Activated CD4-positive, alpha-beta T cell treated with anti-CD3 and anti-CD28 coated beads for 4 hours (primary cell): Measurements from ENCODE around the gene HLCS.

ENCODE experiments used
- DNase-seq, 2 donors: peaks; one replicate each; pipeline ENCODE4 v3.0.0-alpha.2; 2020

The HLCS gene

DNA sequence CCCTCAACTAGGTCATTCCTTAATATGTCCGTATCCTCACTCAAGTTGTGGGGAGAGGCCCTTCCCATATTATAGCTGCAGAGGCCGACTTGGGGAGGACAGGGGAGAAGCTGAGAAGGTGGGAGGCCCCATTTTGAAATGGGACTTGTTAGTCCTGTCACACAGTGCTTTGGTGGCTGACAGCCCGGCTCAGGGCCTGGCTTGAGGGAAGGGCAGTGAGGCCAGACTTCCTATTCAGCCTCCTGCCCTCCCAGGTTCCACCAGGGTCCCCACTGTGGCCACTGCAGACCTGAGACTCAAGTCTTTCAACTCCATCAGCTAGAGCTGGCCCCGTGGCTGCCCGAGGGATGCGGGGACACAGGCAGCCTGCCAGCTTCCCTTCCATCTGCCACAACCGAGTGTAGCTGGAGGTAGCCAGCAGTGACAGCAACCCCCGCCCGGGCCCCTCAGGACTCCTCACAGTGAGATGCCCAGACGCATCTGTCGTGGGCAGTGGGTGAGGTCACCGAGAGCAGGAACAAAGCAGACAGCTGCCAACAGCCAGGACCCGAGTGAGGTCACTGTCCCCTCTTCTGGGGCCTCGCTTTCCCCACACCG is 230.6 kb downstream of the HLCS start:
- no peak for DNase-seq

DNA sequence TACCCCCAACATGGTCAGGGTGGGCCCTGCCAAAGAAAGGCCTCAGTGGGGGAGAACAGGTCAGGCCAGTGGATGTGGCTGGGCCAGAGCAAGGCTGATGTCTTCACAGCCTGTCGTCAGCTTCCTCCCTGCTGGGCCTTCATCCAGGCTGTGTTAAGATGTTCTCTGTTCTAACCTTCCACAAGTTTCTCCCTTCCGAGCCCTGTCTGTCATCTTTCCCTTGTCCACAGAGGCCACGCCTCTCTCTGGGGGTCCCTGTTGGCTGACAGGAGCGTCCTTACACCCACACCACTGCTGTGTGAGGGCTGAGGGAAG is 231.3 kb downstream of the HLCS start:
- DNase-seq = no peak

DNA sequence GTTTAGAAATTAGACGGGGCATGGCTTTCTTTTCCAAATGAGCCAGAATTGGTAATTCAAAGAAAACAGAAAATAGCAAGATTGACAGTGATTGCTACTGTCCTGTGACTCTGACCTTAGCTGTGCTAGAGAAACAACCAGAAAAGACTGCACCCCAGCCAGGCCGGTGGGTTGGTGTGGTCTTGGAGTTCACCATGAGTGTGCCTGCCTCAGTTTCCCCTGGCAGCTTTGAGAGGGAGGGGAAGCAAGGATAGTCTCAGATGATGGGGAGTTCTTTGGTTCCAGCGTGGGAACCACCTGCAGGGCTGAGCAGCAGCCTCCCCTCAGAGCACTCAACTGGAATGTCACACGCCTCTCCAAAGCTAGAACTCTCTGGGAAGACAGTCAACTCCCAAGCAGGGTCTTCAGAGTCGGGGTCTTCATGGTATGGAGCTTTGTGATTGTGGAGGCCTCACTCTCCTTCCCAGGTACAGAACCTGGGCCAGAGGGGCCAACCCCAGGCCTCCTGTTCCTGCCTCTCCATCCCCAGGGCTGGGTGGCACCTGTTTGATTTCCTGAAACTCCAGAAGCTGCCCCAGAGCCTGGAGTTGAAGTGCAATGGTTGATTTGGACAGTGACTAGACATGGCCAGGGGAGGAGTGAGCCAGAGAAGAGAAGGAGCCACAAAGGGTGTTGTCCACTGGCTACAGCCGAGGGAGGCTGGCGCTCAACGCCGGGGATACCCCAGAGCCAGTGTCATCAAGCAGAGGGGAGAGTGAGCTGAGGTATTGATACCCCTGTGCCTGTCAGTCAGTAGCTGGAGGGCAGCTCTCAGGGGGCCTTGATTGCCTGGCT is 231.9 kb downstream of the HLCS start:
- DNase-seq = no peak

DNA sequence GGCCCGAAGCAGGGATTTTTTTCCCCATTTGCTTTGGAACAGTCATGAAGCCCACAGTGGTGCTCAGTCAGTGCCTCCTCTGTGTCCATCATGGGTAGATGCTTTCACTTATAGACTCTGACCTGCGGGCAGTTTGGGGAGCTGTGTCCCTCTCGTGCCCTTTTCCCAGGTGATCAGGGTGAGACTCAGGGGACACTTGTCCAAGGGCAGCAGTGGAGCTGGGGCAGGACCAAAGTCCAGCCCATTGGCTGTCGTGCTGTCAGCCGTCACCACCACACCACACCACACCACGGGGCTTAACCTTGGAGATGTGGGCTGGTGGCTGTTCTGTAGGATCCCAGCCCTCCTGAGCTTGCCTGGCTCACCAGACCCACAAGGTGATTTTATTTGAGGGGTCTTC is 232.6 kb downstream of the HLCS start:
- DNase-seq = no peak

DNA sequence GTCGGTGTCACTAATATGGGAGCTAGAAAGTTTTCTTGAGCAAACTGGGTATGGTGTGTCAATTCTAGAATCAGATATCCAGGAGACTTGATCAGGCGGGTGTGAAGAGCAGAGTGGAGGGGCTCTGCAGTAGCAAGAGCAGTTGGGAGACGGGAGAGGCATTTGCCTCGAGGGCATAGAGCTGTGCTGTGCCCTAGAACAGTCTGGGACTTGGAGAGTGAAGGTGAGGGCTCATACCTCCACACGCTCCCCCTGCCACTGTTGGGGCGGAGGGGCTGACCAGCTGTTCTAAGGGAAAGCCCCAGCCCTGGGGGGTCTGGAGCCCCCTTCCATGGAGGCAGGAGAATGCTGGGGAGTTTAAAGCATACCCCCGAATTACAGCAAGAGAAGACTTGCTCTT is 233.7 kb downstream of the HLCS start:
- DNase-seq = no peak

DNA sequence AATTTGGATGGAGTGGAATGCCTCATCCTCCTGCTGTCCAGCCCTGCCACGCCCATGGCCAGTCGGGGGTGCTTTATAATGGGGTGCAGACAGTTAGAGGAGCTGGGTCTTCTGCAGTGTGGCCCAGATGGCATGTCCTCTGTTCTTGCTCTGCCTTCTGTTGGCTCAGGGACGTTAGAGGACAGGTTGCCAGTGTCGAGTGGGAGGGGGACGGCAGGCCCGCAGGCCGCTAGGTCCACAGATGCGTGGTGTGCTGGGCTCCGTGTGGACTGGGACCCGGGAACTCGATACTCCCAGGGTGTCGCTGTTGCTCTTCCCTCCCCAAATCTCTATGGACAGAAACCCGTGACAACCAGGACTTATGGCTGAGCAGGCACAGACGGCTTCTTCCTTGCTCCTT is 234.3 kb downstream of the HLCS start:
- no peak for DNase-seq

DNA sequence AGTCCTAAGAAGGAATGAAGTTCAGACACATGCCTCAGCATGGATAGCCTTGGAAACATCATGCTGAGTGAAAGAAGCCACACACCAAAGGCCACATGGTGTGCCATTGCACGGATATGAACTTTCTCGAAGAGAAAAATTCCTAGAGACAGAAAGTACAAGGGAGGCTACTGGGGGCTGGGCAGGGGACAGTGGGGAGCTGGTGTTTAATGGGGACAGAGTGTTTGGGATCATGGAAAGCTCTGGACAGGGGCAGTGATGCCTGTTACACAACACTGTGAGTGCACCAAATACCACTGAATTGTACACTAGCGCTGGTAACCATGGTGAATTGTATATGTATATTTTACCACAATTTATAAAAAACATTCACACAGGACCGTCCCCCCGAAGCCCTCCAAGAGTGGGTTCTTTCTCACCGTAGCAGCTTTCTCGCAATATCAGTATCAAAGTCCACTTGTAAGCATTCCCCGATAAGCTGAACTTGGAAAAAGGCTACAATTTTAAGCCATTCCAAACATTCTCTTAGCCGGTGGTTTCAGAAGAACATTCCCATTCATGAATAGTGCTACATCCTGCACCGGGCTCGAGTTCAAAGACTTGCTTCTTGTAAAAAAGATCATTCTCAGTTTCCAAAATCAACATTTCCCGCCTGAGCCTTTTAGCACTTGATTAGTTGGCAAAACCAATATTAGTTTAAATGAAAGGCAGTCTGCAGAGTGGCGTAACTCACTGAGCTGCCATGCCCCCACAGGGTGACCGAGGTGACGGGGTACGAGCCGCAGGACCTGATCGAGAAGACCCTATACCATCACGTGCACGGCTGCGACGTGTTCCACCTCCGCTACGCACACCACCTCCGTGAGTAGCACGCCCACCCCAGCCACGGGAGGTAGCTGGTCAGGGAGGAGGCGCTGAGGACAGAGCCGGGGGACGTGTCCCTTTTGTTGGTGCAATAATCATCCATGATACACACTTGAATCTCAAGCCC is 235.9 kb downstream of the HLCS start:
- DNase-seq = no peak

DNA sequence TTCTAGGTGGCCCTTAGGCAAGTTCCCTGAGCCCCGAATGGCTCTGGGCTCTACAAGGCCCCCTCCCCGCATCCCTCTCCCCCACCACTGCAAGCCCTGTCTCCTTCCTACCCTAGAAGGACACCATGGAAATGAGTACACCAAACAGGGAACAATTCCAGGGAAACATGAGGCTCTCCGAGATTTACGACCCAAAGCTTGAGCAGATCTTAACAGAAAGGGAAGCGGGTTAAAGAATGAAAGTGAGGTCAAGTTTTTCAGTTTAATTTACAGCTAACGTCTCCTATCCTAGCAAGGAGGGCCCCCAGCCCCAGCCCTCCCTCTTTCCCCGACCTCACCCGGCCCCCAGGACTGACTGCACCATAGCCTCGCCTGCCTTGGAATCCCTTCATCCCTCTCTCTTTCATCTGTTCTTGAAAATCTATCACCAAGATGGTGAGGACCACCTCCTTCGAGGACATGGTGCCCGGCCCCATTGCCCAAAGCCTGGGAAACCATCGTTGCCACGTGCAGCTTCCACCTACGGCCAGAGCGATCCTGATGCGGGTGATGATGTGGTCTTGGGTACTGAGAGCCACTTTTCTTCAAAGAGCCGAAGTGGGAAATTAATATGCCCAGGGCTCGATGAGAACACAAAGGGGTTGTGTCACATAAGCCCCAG is 237.0 kb downstream of the HLCS start:
- no peak for DNase-seq

DNA sequence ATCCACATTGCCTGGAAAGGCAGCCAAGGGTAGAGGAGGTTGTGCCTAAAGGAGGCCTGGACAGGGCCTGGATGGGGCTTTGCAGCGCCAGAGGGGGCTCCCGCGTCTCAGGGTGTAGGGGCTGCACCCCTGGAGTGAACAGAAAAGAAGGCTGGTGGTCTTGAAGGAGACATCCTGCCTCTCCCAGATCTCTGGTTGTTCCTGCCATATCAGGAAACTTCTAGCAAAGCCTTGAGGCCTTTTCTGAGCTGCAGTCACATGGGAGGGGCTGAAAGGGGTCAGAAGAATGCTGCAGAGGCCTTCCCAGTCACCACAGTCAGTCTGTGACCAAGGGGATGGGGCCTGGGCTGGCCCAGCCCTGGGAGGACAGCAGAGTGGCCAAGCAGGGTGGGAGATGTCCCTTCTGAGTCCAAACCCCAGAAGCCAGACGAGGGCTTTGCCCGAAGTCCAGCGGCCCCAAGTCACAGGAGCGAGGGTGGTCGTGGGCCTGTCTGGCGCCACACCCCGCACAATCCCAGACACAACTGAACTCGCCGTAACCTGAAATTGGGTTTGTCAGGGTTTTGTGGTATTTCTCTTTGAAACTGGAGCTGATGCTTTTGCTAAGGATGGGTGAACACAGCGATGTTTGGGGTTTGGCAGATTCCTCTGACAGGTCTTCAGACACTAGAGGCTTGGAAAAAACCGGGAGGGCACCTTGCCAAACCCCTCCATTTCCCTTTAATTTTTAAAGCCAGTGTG is 237.9 kb downstream of the HLCS start:
- DNase-seq = no peak

DNA sequence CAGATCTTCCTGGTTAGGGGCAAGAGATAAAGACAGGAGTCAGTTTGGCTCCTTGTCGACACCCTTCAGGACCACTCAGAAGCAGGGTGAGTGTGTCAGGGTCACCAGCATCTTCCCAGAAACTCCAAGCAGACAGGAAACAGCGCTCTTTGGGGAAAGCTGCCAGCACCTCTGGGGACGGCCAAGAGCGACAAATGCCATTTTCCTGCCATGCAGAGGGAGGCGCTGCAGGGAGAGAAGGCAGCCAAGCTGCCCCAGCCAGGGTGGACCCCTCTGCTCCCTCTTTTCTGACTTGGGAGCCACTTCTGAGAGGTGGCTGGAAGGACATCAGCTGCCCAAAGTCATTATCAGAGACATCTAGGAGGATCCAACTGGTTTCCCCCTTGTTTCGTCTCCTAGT is 238.6 kb downstream of the HLCS start:
- no peak for DNase-seq

DNA sequence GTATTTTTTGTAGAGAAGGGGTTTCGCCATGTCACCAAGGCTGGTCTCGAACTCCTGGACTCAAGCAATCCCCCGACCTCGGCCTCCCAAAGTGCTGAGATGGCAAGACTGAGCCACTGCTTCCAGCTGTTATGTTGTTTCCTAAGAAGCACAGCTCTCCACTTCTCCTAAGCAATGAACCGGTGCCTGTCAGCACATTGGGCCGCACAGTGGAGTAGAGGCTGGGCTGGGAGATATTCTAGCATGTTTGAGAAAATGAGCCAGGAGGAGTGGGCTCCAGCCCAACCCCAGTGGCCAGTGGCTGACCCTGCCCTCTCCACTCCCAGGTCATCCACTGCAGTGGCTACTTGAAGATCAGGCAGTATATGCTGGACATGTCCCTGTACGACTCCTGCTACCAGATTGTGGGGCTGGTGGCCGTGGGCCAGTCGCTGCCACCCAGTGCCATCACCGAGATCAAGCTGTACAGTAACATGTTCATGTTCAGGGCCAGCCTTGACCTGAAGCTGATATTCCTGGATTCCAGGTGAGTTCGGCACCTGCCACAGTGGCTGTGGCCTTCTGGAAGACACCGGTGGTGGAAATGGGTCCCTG is 240.6 kb downstream of the HLCS start:
- no peak for DNase-seq

DNA sequence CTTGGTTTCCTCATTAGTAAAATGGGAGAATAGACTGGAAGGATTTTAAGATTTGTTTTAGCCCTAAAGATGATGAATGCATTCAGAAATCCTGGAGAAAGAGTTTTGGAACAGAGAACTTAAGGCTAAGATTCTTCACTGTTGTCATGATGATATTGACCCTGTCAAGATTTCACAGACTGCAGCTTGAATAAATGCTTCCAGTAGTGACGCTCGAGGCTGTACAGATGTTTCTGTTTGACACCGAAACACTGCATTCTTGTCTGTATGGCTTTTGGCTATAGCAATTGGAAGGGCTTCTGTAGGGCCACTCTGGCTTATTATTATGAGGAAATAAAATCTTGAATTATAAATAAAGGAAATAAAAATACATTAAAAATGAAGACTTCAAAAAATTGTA is 241.8 kb downstream of the HLCS start:
- no peak for DNase-seq

DNA sequence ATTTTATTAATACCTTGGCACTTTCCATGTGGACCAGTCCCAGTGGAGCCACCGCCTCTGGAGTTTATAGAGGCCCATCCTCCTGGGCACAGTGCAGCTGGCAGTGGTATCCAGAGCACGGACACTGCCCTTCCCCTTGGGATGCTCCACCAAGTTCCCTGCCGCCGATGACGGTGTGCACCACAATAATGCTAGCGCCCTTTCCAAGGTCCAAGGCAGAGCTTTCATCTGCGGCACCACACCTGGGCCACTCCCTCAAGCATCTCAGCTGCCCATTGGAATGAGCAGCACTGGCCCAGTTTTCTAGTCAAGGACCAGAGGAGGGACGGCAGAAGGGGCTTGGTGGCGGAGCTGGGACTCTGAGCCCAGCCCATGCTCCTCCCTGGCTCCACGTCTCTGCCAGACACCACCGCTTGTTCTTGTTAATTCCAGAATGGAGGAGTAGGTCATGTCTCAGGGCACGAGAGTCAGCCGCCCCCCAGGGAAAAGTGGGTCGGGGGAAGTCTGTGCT is 243.0 kb downstream of the HLCS start:
- no peak for DNase-seq

DNA sequence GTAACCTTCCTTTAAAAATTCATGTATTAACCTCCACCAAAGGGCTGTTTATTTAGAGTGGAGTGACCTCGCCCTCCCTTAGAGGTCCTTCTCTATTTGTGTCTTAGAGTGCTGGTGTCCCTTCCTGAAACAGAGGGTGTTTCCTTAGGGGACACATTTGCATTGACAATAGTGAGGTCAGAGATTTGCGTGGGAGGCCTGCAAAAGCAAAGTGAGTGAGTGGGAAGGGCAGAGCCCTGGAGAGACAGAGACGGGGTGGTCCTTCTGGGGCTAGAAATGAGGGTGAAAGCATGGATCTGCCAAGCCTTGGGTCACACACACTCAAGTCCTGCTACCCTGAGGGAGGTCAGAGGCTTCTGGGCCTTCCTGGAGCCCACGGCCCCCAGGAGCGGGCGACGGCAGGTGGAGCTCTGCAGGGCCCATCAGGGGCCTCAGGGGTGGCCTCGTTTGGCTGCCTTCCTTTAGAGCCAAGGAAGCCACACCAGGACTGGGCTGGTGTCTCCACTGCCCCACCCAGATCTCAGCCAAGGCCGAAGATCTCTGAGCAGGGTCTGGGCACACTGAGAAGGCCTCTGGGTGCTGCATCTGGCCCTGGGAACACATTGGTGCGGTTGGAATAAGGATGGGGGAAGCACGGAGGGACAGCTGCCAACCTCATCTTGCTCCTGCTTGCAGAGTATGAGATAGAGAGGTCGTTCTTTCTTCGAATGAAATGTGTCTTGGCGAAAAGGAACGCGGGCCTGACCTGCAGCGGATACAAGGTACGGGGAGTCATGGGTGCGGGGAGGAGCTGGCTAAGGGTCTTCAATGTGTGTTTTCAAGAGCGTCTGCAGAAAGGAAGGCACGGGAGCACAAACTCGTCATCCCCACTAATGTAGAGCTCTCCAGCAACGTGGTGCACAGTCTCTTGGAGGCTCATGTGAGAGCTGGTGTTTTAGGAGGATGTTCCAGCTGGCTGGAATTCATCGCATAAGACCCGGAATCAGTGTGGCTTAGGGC is 243.8 kb downstream of the HLCS start:
- no peak for DNase-seq

DNA sequence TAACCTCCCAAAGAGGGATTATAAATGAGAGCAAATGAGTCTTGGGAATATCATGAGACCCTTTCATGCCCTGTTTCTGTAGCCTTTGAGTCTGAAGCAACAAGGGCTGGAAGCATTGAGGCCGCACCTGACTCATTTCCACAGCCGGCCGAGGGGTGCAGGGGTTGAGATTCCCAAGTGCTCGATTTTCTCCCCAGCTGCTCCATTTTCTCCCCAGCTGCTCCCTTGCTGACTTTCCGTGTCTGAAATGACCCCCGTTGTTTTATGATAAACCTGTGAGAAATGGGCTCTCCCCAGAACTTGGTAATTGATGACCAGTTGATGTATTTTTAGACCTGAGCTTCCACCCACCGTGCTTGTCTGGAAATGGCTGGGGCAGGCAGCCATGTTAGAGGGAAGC is 244.7 kb downstream of the HLCS start:
- no peak for DNase-seq

DNA sequence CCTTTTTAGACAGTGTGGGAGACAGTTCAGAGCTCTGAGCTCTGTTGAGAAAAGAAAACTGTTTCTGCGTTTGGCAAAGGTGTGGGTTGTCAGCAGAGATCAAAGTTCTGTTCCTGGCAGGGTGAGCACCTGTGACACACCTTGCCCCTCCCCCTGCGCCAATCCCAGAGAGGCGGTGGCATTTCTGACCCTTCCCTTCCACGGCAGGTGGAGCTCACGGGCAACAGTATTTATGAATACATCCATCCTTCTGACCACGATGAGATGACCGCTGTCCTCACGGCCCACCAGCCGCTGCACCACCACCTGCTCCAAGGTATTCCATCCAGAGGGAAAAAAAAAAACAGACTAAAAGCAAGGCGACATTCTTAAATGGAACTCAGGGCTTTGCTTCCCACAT is 246.9 kb downstream of the HLCS start:
- no peak for DNase-seq

DNA sequence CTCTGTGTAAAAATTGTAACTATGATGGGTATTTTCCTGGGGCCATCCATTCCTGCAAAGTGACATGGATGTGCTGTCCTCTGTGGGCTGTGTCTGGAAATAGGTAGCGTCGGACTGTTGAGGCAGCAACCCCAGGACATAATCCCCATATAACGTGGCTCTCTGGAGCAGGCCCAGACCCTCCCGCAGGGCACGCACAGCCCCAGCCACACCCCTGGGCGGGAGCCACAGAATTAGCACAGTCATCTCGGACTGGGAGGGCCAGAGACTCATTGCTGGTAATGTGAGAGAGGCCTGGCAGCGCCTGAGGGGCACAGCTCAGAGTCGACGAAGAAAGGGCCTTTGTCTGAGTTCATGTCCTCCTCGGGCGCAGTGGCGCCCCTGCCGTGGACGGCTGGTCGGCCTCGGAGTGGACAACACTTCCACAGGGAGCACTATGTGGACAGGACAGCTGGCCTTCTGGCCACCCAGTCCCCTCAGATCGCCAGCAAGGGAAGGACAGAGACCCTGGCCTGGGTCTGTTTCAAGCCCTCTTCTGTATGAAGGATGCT is 247.4 kb downstream of the HLCS start:
- no peak for DNase-seq

DNA sequence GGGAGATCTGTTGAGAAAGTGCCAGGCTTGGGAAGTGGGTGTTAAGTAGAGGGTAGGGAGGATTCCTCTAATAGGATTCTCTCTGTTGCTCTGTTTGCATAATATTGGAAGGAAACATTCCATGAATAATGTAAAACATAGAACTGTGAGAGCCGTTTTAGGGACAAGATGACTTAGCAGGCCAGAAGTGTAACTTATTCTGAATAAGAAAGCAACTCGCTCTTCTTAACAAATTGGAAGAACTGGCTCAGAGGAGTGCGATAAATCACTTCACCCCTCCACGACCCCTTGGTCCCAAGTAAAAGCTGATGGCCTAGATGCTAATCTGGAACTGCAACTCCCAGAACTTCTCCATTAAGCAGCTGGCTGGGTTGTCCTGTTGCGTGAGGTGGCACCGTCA is 248.5 kb downstream of the HLCS start:
- no peak for DNase-seq

DNA sequence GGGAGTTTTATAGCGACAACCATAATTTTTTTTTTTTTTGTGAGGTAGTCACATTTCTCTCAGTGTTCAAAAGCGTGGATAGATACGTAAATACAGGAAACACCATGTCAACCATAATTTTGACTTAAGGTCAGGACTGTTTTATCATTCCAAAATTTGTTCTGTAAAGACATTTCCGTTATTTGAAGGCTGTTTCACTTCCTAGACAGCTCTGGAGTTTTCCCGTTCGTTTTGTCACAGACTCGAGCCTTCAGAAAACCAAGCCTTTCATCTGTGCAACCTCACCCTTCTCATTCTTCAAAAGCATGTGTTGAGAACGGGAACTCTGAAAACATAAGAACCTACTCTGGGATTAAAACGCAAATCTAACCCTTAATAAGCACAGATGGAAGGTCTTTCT is 249.6 kb downstream of the HLCS start:
- no peak for DNase-seq

DNA sequence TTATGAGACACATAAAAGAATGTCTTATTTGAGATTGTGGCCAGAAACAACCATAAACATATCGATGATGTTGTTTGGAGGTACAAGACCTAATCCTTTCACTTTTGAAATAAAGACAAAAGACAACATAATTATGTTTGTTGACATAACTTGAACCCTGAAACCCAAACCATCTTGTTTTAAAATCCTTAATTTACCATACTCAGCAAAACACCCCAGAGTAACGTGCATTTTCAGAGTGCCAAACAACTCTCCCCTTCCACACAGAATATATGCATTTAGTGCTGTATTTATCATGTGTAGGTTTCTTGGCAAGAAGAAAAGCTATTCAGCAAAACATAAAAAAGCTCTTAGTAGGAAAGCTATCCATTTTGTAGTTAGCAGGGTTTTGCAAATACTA is 250.1 kb downstream of the HLCS start:
- no peak for DNase-seq
